Prostate gland (tissue), 2 donors: ENCODE measurements around the gene PLGLB1.
"Not testable (repeated sequence)": the region's sequence is repeated elsewhere in the genome, so short reads cannot be mapped to it uniquely, and the experiment has no call there.

ENCODE experiments used
- POLR2A ChIP-seq: fragments of 450-650 bp; IDR thresholded peaks from one replicate; pipeline ENCODE4 v1.6.1; 2016; ENCODE audit warnings: antibody characterized with exemption, mild to moderate bottlenecking
- POLR2AphosphoS5 ChIP-seq: sonication (generic); formaldehyde crosslinking; IDR thresholded peaks from one replicate; pipeline ENCODE4 v1.6.1; 2017; ENCODE audit warnings: antibody characterized with exemption
- TF ChIP-seq, protein P1 (sequence below), 4 experiments: fragments of 200-600 bp in 2 of 4; fragments of 450-650 bp in 2 of 4; sonication (generic) in 2 of 4; IDR thresholded peaks; 1 replicate in 3 of 4; 2 replicates in 1 of 4; pipeline ENCODE4 v1.5.1; 2016 to 2019; ENCODE audit warnings: antibody characterized with exemption in 4 of 4, mild to moderate bottlenecking in 2 of 4, moderate library complexity in 2 of 4

DNA sequence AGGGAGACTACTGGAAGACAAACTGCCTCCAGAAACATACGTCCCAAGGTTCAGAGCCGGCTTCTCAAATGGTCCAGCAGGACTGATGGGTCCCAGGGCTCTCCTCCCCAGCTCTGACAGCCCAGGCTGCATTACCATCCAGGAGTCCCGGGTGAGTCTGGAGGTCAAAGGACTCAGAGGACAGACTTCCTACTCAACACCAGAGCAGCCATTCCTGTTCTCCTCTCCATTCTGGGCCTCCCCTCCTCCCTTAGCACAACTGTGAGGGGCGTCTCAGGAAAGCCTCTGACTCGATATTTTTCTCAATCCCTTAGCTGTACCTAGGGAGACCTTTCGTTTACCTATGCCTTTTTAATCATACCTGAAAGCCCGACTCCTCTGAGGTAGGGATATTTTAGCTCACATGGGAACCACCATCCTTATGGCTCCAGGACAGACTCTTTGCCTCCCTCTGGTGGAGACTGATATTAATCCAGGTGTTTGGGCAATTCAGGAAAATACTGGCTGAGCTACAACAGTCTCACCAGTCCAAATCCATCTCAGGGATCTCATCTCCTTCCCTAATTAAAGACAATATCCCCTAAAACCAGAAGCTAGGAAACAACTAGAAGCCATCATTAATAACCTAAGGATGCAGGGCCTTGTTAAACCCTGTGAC is 19.8 kb upstream of the PLGLB1 start:
- TF ChIP-seq, protein P1, sequence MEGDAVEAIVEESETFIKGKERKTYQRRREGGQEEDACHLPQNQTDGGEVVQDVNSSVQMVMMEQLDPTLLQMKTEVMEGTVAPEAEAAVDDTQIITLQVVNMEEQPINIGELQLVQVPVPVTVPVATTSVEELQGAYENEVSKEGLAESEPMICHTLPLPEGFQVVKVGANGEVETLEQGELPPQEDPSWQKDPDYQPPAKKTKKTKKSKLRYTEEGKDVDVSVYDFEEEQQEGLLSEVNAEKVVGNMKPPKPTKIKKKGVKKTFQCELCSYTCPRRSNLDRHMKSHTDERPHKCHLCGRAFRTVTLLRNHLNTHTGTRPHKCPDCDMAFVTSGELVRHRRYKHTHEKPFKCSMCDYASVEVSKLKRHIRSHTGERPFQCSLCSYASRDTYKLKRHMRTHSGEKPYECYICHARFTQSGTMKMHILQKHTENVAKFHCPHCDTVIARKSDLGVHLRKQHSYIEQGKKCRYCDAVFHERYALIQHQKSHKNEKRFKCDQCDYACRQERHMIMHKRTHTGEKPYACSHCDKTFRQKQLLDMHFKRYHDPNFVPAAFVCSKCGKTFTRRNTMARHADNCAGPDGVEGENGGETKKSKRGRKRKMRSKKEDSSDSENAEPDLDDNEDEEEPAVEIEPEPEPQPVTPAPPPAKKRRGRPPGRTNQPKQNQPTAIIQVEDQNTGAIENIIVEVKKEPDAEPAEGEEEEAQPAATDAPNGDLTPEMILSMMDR (IDR thresholded peaks at IDR 0.05), result not testable (repeated sequence)
- not testable (repeated sequence) for TF ChIP-seq POLR2A, POLR2AphosphoS5
